Gastroesophageal sphincter (tissue), 4 donors: ENCODE data around the gene MSANTD1. TPM values are rescaled to one million over a fixed set of nuclear protein-coding genes. Genes with fewer than 3 reads are reported as not detected.

Source experiments
- ATAC-seq: fragments of 150-250 bp; one replicate; pipeline ENCODE4 v1.9.1; 2016; ENCODE audit warnings: mild to moderate bottlenecking, moderate library complexity
- H3K27ac ChIP-seq, 4 donors: fragments of 200-600 bp; sonication (generic) in 3 of 4; 1 replicate in 3 of 4; 2 replicates in 1 of 4; pipeline ENCODE4 v1.5.1; 2016 to 2019
- H3K27me3 ChIP-seq: fragments of 200-600 bp; sonication (generic); one replicate; pipeline ENCODE4 v1.5.1; 2019
- H3K36me3 ChIP-seq, 2 donors: fragments of 200-600 bp; sonication (generic); one replicate each; pipeline ENCODE4 v1.5.1; 2019; ENCODE audit warnings: control low read depth in 1 of 2
- H3K4me1 ChIP-seq, 3 donors: fragments of 200-600 bp; sonication (generic); 1 replicate in 2 of 3; 2 replicates in 1 of 3; pipeline ENCODE4 v1.5.1; 2016 to 2019; ENCODE audit warnings: control low read depth in 2 of 3
- H3K4me3 ChIP-seq, 2 donors: fragments of 200-600 bp; sonication (generic); one replicate each; pipeline ENCODE4 v1.5.1; 2019; ENCODE audit warnings: mild to moderate bottlenecking in 1 of 2, moderate library complexity in 1 of 2
- H3K9me3 ChIP-seq, 3 donors: fragments of 200-600 bp; sonication (generic); one replicate each; pipeline ENCODE4 v1.5.1; 2017 to 2019; ENCODE audit warnings: control low read depth in 2 of 3
- CTCF ChIP-seq, 4 experiments: fragments of 200-600 bp in 2 of 4; fragments of 450-650 bp in 2 of 4; sonication (generic) in 1 of 4; IDR thresholded peaks; one replicate each; pipeline ENCODE4 v1.5.1; 2017 to 2019; ENCODE audit warnings: antibody characterized with exemption in 4 of 4, mild to moderate bottlenecking in 2 of 4, moderate library complexity in 2 of 4
- EP300 ChIP-seq: sonication (generic); formaldehyde crosslinking; IDR thresholded peaks from one replicate; pipeline ENCODE4 v1.6.1; 2017; ENCODE audit warnings: antibody characterized with exemption, mild to moderate bottlenecking
- POLR2A ChIP-seq, 2 donors: fragments of 450-650 bp; IDR thresholded peaks; one replicate each; pipeline ENCODE4 v1.6.1; 2017; ENCODE audit warnings: antibody characterized with exemption in 2 of 2, mild to moderate bottlenecking in 2 of 2, moderate library complexity in 1 of 2
- POLR2AphosphoS5 ChIP-seq: sonication (generic); formaldehyde crosslinking; IDR thresholded peaks from one replicate; pipeline ENCODE4 v1.6.1; 2017; ENCODE audit warnings: antibody characterized with exemption
- WGBS, 2 donors: methylation state at CpG; one replicate each; pipeline ENCODE4 v1.1.5; 2018; ENCODE audit warnings: low coverage in 1 of 2; 5-methylcytosine and 5-hydroxymethylcytosine counted together
- total RNA-seq, 4 donors: library from RNA; depleted of rRNA; stranded (reverse); fragments of >200 nt; gene quantifications; one replicate each; pipeline ENCODE4 v1.1.0, GENCODE V29; 2016

MSANTD1 gene
- total RNA-seq, 4 donors from 2014 or later = 0.78 to 6.9 (median 1.5) TPM; not detected in 1

GRCh38 chr4:3284734-3285557 is 36.0 kb downstream of the MSANTD1 start:
- no peaks in the 10 kb centered on the region for H3K9me3 ChIP-seq
- TF ChIP-seq CTCF (IDR thresholded peaks at IDR 0.05) = no peak
- H3K27me3 ChIP-seq = peaks cover 18% of the 10 kb centered on the region
- H3K27ac ChIP-seq = no peak overlapping the region
- ATAC-seq = no peak
- no peak overlapping the region for H3K4me3 ChIP-seq
- no peaks in the 10 kb centered on the region for H3K36me3 ChIP-seq
- H3K4me1 ChIP-seq = peaks cover 0 to 33% (median 0%) of the 10 kb centered on the region in 3 donors
- WGBS, 2 donors = 82 to 84% methylated on average over 6 to 16 of the region's 24 CpGs

GRCh38 chr4:3285558-3286334 is 36.8 kb downstream of the MSANTD1 start:
- ATAC-seq = no peak
- Histone ChIP-seq H3K27me3 (peaks cover 18% of the 10 kb centered on the region), H3K4me1 (peaks cover 0 to 36% (median 0%) of the 10 kb centered on the region in 3 donors), H3K27ac (no peak overlapping the region), H3K9me3 (no peaks in the 10 kb centered on the region), H3K36me3 (no peaks in the 10 kb centered on the region), H3K4me3 (no peak overlapping the region)
- 78 to 83% methylated on average over 3 to 11 of the region's 38 CpGs for WGBS, 2 donors
- TF ChIP-seq EP300 = no peak
- TF ChIP-seq POLR2A (IDR thresholded peaks at IDR 0.05) = no peak
- no peak for TF ChIP-seq CTCF (IDR thresholded peaks at IDR 0.05)
- no peak for TF ChIP-seq POLR2AphosphoS5

GRCh38 chr4:3286335-3287175 is 37.6 kb downstream of the MSANTD1 start:
- TF ChIP-seq CTCF (IDR thresholded peaks at IDR 0.05) (no peak), EP300 (no peak), POLR2AphosphoS5 (no peak), POLR2A (IDR thresholded peaks at IDR 0.05) (no peak)
- ATAC-seq = no peak
- Histone ChIP-seq H3K4me1 (peaks cover 0 to 45% (median 5%) of the 10 kb centered on the region in 3 donors), H3K9me3 (no peaks in the 10 kb centered on the region), H3K27me3 (peaks cover 18% of the 10 kb centered on the region), H3K27ac (no peak overlapping the region), H3K36me3 (no peaks in the 10 kb centered on the region), H3K4me3 (no peak overlapping the region)
- WGBS, 2 donors = 40 to 84% methylated on average over 3 to 9 of the region's 32 CpGs

- WGBS, 2 donors = 32 to 41% methylated on average over 5 to 10 of the region's 14 CpGs
- ATAC-seq = no peak
Observed at GRCh38 chr4:3287271-3287971, 38.5 kb downstream of the MSANTD1 start.

More at GRCh38 chr4:3287271-3287971, 38.5 kb downstream of the MSANTD1 start:
- TF ChIP-seq EP300 (no peak), CTCF (IDR thresholded peaks at IDR 0.05) (no peak), POLR2AphosphoS5 (no peak), POLR2A (IDR thresholded peaks at IDR 0.05) (no peak)
- Histone ChIP-seq H3K4me1 (peaks cover 0 to 49% (median 5%) of the 10 kb centered on the region in 3 donors), H3K36me3 (no peaks in the 10 kb centered on the region), H3K27ac (no peak overlapping the region), H3K4me3 (no peak overlapping the region), H3K9me3 (no peaks in the 10 kb centered on the region), H3K27me3 (peaks cover 18% of the 10 kb centered on the region)
